SK-N-SH (cell line): ENCODE measurements around the gene TPD52L1. TPM values are rescaled to one million over a fixed set of nuclear protein-coding genes. Genes with fewer than 3 reads are reported as not detected.

Experiments
- CTCF ChIA-PET: fragments of 300-600, 350-600 bp; formaldehyde crosslinking; extraction: SDS; loops from one replicate; lab custom pipeline; 2021; lab: Yijun Ruan, JAX
- POLR2A ChIA-PET: fragments of 350-600 bp; sonication (Branson Sonifier 250); formaldehyde crosslinking; extraction: SDS; loops from one replicate; lab custom pipeline; 2020; ENCODE audit warnings: antibody characterized with exemption, inconsistent platforms; lab: Yijun Ruan, JAX
- DNase-seq: peaks from one replicate; pipeline ENCODE4 v3.0.0; 2012
- H2AFZ ChIP-seq: fragments of 200-600 bp; sonication (generic); 2 replicates; pipeline ENCODE4 v1.8.1; 2016; ENCODE audit warnings: antibody characterized with exemption, mild to moderate bottlenecking, low read depth
- H3F3A ChIP-seq: fragments of 200-600 bp; sonication (generic); replicated peaks from 2 replicates; pipeline ENCODE3; 2016; ENCODE audit warnings: antibody characterized with exemption, mild to moderate bottlenecking; ENCODE audit not compliant: insufficient read depth
- H3K27ac ChIP-seq, 2 experiments: fragments of 200-500 bp in 1 of 2; fragments of 200-600 bp in 1 of 2; sonication (Bioruptor generic) in 1 of 2; sonication (generic), shearing (Covaris generic) in 1 of 2; 2 replicates each; pipeline versions ENCODE4 v1.5.1 to v1.6.1; 2014 to 2016; ENCODE audit warnings: low read depth in 2 of 2, inconsistent platforms in 1 of 2, low read length in 1 of 2, mild to moderate bottlenecking in 1 of 2, mixed read lengths in 1 of 2
- H3K27me3 ChIP-seq: fragments of 200-600 bp; sonication (generic), shearing (Covaris generic); 2 replicates; pipeline ENCODE4 v1.6.1; 2016; ENCODE audit warnings: mixed run types; ENCODE audit not compliant: insufficient read depth
- H3K36me3 ChIP-seq, 2 experiments: fragments of 200-500 bp in 1 of 2; fragments of 200-600 bp in 1 of 2; sonication (Bioruptor generic) in 1 of 2; sonication (generic) in 1 of 2; replicated peaks in 1 of 2; 2 replicates each; pipeline versions ENCODE3 to v1.5.1; 2014 to 2016; ENCODE audit warnings: low read length in 1 of 2, mild to moderate bottlenecking in 1 of 2; ENCODE audit not compliant: insufficient read depth in 2 of 2, control insufficient read depth in 1 of 2
- H3K4me1 ChIP-seq, 2 experiments: fragments of 200-500 bp in 1 of 2; fragments of 200-600 bp in 1 of 2; sonication (Bioruptor generic) in 1 of 2; sonication (generic), shearing (Covaris generic) in 1 of 2; 2 replicates each; pipeline versions ENCODE4 v1.5.1 to v1.6.1; 2014 to 2016; ENCODE audit warnings: low read depth in 1 of 2, low read length in 1 of 2, mixed run types in 1 of 2; ENCODE audit not compliant: insufficient read depth in 2 of 2, control insufficient read depth in 1 of 2
- H3K4me2 ChIP-seq: fragments of 200-600 bp; sonication (generic), shearing (Covaris generic); 2 replicates; pipeline ENCODE4 v1.6.1; 2017; ENCODE audit warnings: mixed run types
- H3K4me3 ChIP-seq, 2 experiments: fragments of 200-500 bp in 1 of 2; fragments of 200-600 bp in 1 of 2; sonication (Bioruptor generic) in 1 of 2; sonication (generic), shearing (Covaris generic) in 1 of 2; 2 replicates each; pipeline versions ENCODE4 v1.5.1 to v1.8.1; 2014 to 2016; ENCODE audit warnings: low read depth in 2 of 2, inconsistent platforms in 1 of 2, low read length in 1 of 2, mild to moderate bottlenecking in 1 of 2, mixed read lengths in 1 of 2, moderate library complexity in 1 of 2
- H3K79me2 ChIP-seq: fragments of 200-600 bp; sonication (generic); 2 replicates; pipeline ENCODE4 v1.8.1; 2017; ENCODE audit warnings: mild to moderate bottlenecking; ENCODE audit not compliant: insufficient read depth
- H3K9ac ChIP-seq: fragments of 200-600 bp; sonication (generic); 2 replicates; pipeline ENCODE4 v1.6.1; 2017; ENCODE audit warnings: mixed run types
- H3K9me2 ChIP-seq: fragments of 200-600 bp; sonication (generic); 2 replicates; pipeline ENCODE4 v1.6.1; 2017; ENCODE audit warnings: mixed run types
- H3K9me3 ChIP-seq: fragments of 200-600 bp; sonication (generic); 2 replicates; pipeline ENCODE4 v1.6.1; 2017; ENCODE audit warnings: mixed run types, mild to moderate bottlenecking, moderate library complexity
- H4K20me1 ChIP-seq: fragments of 200-600 bp; sonication (generic); 2 replicates; pipeline ENCODE4 v1.6.1; 2017; ENCODE audit warnings: mild to moderate bottlenecking, mixed run types; ENCODE audit not compliant: insufficient read depth
- CHD2 ChIP-seq: fragments of 150-350 bp; IDR thresholded peaks from 2 replicates; pipeline ENCODE4 v1.6.1; 2018; ENCODE audit warnings: low read length; ENCODE audit not compliant: partially characterized antibody
- ELF1 ChIP-seq: IDR thresholded peaks from 2 replicates; pipeline ENCODE4 v1.4.0; 2012
- EZH2phosphoT487 ChIP-seq: fragments of 200-600 bp; sonication (generic); IDR thresholded peaks from 2 replicates; pipeline ENCODE4 v1.6.1; 2017; ENCODE audit warnings: low read depth, mixed run types, mild to moderate bottlenecking, antibody characterized with exemption, moderate library complexity, borderline replicate concordance
- FOSL2 ChIP-seq: IDR thresholded peaks from 2 replicates; pipeline ENCODE4 v1.4.0; 2012; ENCODE audit warnings: low read depth, mild to moderate bottlenecking, moderate library complexity, borderline replicate concordance
- FOXJ3 ChIP-seq: sonication (generic); formaldehyde crosslinking; IDR thresholded peaks from 2 replicates; pipeline ENCODE4 v1.5.1; 2020; ENCODE audit warnings: mild to moderate bottlenecking, missing genetic modification reagents
- FOXM1 ChIP-seq: IDR thresholded peaks from 2 replicates; pipeline ENCODE4 v1.4.0; 2012; ENCODE audit warnings: low read depth, mild to moderate bottlenecking
- MAX ChIP-seq: IDR thresholded peaks from 2 replicates; pipeline ENCODE4 v1.4.0; 2012; ENCODE audit warnings: low read depth
- MEF2A ChIP-seq: IDR thresholded peaks from 2 replicates; pipeline ENCODE4 v1.4.0; 2012; ENCODE audit warnings: low read depth, borderline replicate concordance
- MXI1 ChIP-seq: IDR thresholded peaks from 2 replicates; pipeline ENCODE4 v1.6.1; 2012; ENCODE audit warnings: mild to moderate bottlenecking, low read depth, low read length, improper control_type of control experiment
- PBX3 ChIP-seq: IDR thresholded peaks from 2 replicates; pipeline ENCODE4; 2012
- RAD21 ChIP-seq: IDR thresholded peaks from 2 replicates; pipeline ENCODE4 v1.6.1; 2012; ENCODE audit warnings: mild to moderate bottlenecking, low read length
- REST ChIP-seq: IDR thresholded peaks from 2 replicates; pipeline ENCODE4 v1.6.1; 2012; ENCODE audit warnings: mild to moderate bottlenecking, low read depth, low read length, moderate library complexity
- RFX5 ChIP-seq: IDR thresholded peaks from 2 replicates; pipeline ENCODE4 v1.6.1; 2012; ENCODE audit warnings: mild to moderate bottlenecking, improper control_type of control experiment, low read length
- TCF12 ChIP-seq: IDR thresholded peaks from 2 replicates; pipeline ENCODE4 v1.4.0; 2012
- YY1 ChIP-seq: IDR thresholded peaks from 2 replicates; pipeline ENCODE4 v1.4.0; 2012; ENCODE audit warnings: low read depth, mild to moderate bottlenecking
- WGBS: methylation state at CpG from one replicate; pipeline ENCODE4 v1.1.6; 2017; ENCODE audit warnings: low lambda C conversion rate; 5-methylcytosine and 5-hydroxymethylcytosine counted together
- polyA plus RNA-seq, 3 experiments: library from polyadenylated mRNA; depleted of rRNA; stranded (reverse); fragments of >200 nt; gene quantifications; 2 replicates each; pipeline ENCODE4 v1.2.3, GENCODE V29; 2012

The TPD52L1 gene
- polyA plus RNA-seq, 1 of the 3 experiments (the other 2 are of a cell fraction): 0.13 TPM

GRCh38 chr6:125183391-125183790 is 29.8 kb downstream of the TPD52L1 start:
- no peaks in the 10 kb centered on the region for H3K4me1 ChIP-seq
- no peaks in the 10 kb centered on the region for H3K9me2 ChIP-seq
- H3K4me3 ChIP-seq: no peak overlapping the region
- peaks cover 8% of the 10 kb centered on the region; the same call in 1 of the 2 replicates for H3K27me3 ChIP-seq
- POLR2A ChIA-PET: no interaction called here
- no peak overlapping the region for H3K4me2 ChIP-seq
- CTCF ChIA-PET: interaction anchor here (0.8 kb wide), 1 partner anchor 30 kb away, joined by 3 read pairs; the partner anchor contains the start of gene TPD52L1
- no peaks in the 10 kb centered on the region for H3F3A ChIP-seq
- DNase-seq: no peak
- TF ChIP-seq RAD21: no peak
- no peak for TF ChIP-seq MEF2A
- TF ChIP-seq FOXM1: no peak
- no peak for TF ChIP-seq EZH2phosphoT487
- TF ChIP-seq MXI1: no peak
- TF ChIP-seq PBX3: no peak
- TF ChIP-seq REST: no peak
- no peak for TF ChIP-seq YY1
- TF ChIP-seq FOSL2: no peak
- TF ChIP-seq TCF12: no peak
- TF ChIP-seq FOXJ3 (CRISPR knock-in tag): no peak
- TF ChIP-seq RFX5: no peak
- TF ChIP-seq MAX: no peak
- no peak for TF ChIP-seq CHD2
- TF ChIP-seq ELF1: no peak
- H3K27ac ChIP-seq: no peak overlapping the region
- H3K36me3 ChIP-seq: no peaks in the 10 kb centered on the region
- whole genome bisulfite sequencing: 16% methylated on average over 6 of the region's 6 CpGs
- H3K79me2 ChIP-seq: no peaks in the 10 kb centered on the region
- H3K9me3 ChIP-seq: no peaks in the 10 kb centered on the region
- no peak overlapping the region for H3K9ac ChIP-seq
- H4K20me1 ChIP-seq: no peaks in the 10 kb centered on the region
- no peak overlapping the region for H2AFZ ChIP-seq

- H3K4me2 ChIP-seq: no peak overlapping the region
- no peak for DNase-seq
- ChIA-PET POLR2A (no interaction called here), CTCF (no interaction called here)
- WGBS: 7% methylated on average over 2 of the region's 2 CpGs
- no peaks in the 10 kb centered on the region for H3F3A ChIP-seq
- H3K79me2 ChIP-seq: no peaks in the 10 kb centered on the region
- H4K20me1 ChIP-seq: no peaks in the 10 kb centered on the region
- no peak overlapping the region for H3K27ac ChIP-seq
- no peaks in the 10 kb centered on the region for H3K9me3 ChIP-seq
- H3K36me3 ChIP-seq: no peaks in the 10 kb centered on the region
- no peak overlapping the region for H2AFZ ChIP-seq
- no peak overlapping the region for H3K4me3 ChIP-seq
- no peak overlapping the region for H3K9ac ChIP-seq
- peaks cover 8% of the 10 kb centered on the region; the same call in 1 of the 2 replicates for H3K27me3 ChIP-seq
- no peaks in the 10 kb centered on the region for H3K4me1 ChIP-seq
- no peaks in the 10 kb centered on the region for H3K9me2 ChIP-seq
- TF ChIP-seq FOXJ3 (CRISPR knock-in tag): no peak
- no peak for TF ChIP-seq CHD2
- TF ChIP-seq FOXM1: no peak
Observed at GRCh38 chr6:125188037-125188436, 34.5 kb downstream of the TPD52L1 start.
